GM23338 (cell line): Measurements from ENCODE around the gene HINT1. TPM values are rescaled to one million over a fixed set of nuclear protein-coding genes. Genes with fewer than 3 reads are reported as not detected.
A peak's percentile ranks its signal among the peaks of the same experiment; 100 is the strongest.

Source experiments
- ATAC-seq: fragments of 200-7000 bp; cut with Tn5 transposase; 3 replicates; pipeline ENCODE4 v1.9.1; 2020
- DNase-seq: peaks from one replicate; pipeline ENCODE4 v3.0.0-alpha.2; 2015; ENCODE audit warnings: low spot score
- H2AFZ ChIP-seq: fragments of 200-600 bp; sonication (generic); 2 replicates; pipeline ENCODE4 v1.8.0; 2016; ENCODE audit warnings: antibody characterized with exemption, mild to moderate bottlenecking, moderate library complexity
- H3F3A ChIP-seq: fragments of 200-600 bp; sonication (generic); replicated peaks from 2 replicates; pipeline ENCODE4 v1.8.0; 2017; ENCODE audit warnings: antibody characterized with exemption, mixed run types, low read depth
- H3K27ac ChIP-seq: fragments of 200-600 bp; sonication (generic); 2 replicates; pipeline ENCODE4 v1.6.1; 2016; ENCODE audit warnings: low read depth
- H3K27me3 ChIP-seq: fragments of 200-600 bp; sonication (generic); 2 replicates; pipeline ENCODE4 v1.8.0; 2016; ENCODE audit warnings: mild to moderate bottlenecking, mixed run types, moderate library complexity; ENCODE audit not compliant: insufficient read depth
- H3K36me3 ChIP-seq: fragments of 200-600 bp; sonication (generic); 2 replicates; pipeline ENCODE4 v1.8.0; 2016; ENCODE audit warnings: mild to moderate bottlenecking; ENCODE audit not compliant: insufficient read depth
- H3K4me1 ChIP-seq: fragments of 200-600 bp; sonication (generic); 2 replicates; pipeline ENCODE4 v1.8.0; 2016; ENCODE audit warnings: mild to moderate bottlenecking, moderate library complexity; ENCODE audit not compliant: insufficient read depth
- H3K4me2 ChIP-seq: fragments of 200-600 bp; sonication (generic); 2 replicates; pipeline ENCODE4 v1.7.1; 2017; ENCODE audit warnings: mixed run types
- H3K4me3 ChIP-seq: fragments of 200-600 bp; sonication (generic); 2 replicates; pipeline ENCODE4 v1.6.1; 2016; ENCODE audit warnings: mixed run types
- H3K79me2 ChIP-seq: fragments of 200-600 bp; sonication (generic); replicated peaks from 2 replicates; pipeline ENCODE4 v1.8.0; 2017; ENCODE audit warnings: mild to moderate bottlenecking; ENCODE audit not compliant: insufficient read depth
- H3K9me2 ChIP-seq: fragments of 200-600 bp; sonication (generic); 2 replicates; pipeline ENCODE4 v1.8.0; 2017; ENCODE audit not compliant: insufficient read depth
- H4K20me1 ChIP-seq: fragments of 200-600 bp; sonication (generic); replicated peaks from 2 replicates; pipeline ENCODE4 v1.8.0; 2017; ENCODE audit warnings: mild to moderate bottlenecking; ENCODE audit not compliant: insufficient read depth
- H3K27ac Mint-ChIP-seq: 2 replicates; pipeline ENCODE4 v1.8.0; 2020; ENCODE audit warnings: inconsistent platforms, mild to moderate bottlenecking, moderate library complexity, mixed read lengths
- H3K27me3 Mint-ChIP-seq: 3 replicates; pipeline ENCODE4 v1.8.0; 2022; ENCODE audit warnings: low read depth, mild to moderate bottlenecking, moderate library complexity, mixed read lengths, inconsistent platforms; ENCODE audit not compliant: insufficient read depth, poor library complexity
- H3K36me3 Mint-ChIP-seq: 3 replicates; pipeline ENCODE4 v1.8.0; 2021; ENCODE audit warnings: low read depth, mild to moderate bottlenecking, inconsistent platforms, moderate library complexity, mixed read lengths
- H3K4me1 Mint-ChIP-seq: 3 replicates; pipeline ENCODE4 v1.8.0; 2020; ENCODE audit warnings: mild to moderate bottlenecking, inconsistent platforms, mixed read lengths
- H3K4me3 Mint-ChIP-seq: 3 replicates; pipeline ENCODE4 v1.8.0; 2021; ENCODE audit warnings: moderate library complexity, mild to moderate bottlenecking, inconsistent platforms, mixed read lengths
- H3K9me3 Mint-ChIP-seq: 3 replicates; pipeline ENCODE4 v1.8.0; 2020; ENCODE audit warnings: moderate library complexity, mild to moderate bottlenecking, inconsistent platforms, mixed read lengths
- CREB1 ChIP-seq: fragments of 250-450 bp; sonication (Bioruptor Pico); IDR thresholded peaks from 2 replicates; pipeline ENCODE4 v1.5.0; 2020; ENCODE audit warnings: low read depth, mild to moderate bottlenecking, moderate library complexity
- EZH2 ChIP-seq: fragments of 200-600 bp; sonication (generic); IDR thresholded peaks from one replicate; pipeline ENCODE4 v1.8.0; 2017; ENCODE audit warnings: antibody characterized with exemption, mild to moderate bottlenecking, low read depth; ENCODE audit not compliant: unreplicated experiment
- EZH2phosphoT487 ChIP-seq: fragments of 200-600 bp; sonication (generic); IDR thresholded peaks from one replicate; pipeline ENCODE4 v1.8.1; 2018; ENCODE audit warnings: antibody characterized with exemption; ENCODE audit not compliant: unreplicated experiment
- JUNB ChIP-seq: IDR thresholded peaks from one replicate; pipeline ENCODE4 v1.6.1; 2016; ENCODE audit warnings: antibody characterized with exemption; ENCODE audit not compliant: unreplicated experiment
- NANOG ChIP-seq: IDR thresholded peaks from 2 replicates; pipeline ENCODE4 v1.6.1; 2016; ENCODE audit warnings: antibody characterized with exemption, borderline replicate concordance
- POLR2AphosphoS5 ChIP-seq: IDR thresholded peaks from 2 replicates; pipeline ENCODE4 v1.6.1; 2016; ENCODE audit warnings: antibody characterized with exemption, low read depth
- REST ChIP-seq: IDR thresholded peaks from one replicate; pipeline ENCODE4 v1.6.1; 2018; ENCODE audit warnings: antibody characterized with exemption; ENCODE audit not compliant: unreplicated experiment
- STAT1 ChIP-seq: IDR thresholded peaks from one replicate; pipeline ENCODE4 v1.6.1; 2016; ENCODE audit warnings: antibody characterized with exemption; ENCODE audit not compliant: unreplicated experiment
- polyA plus RNA-seq: library from polyadenylated mRNA; unstranded; fragments of >200 nt; fragmentation: Nextera tagmentation; extraction: Ambion mirVana; gene quantifications from 2 replicates; pipeline ENCODE4 v1.2.1, GENCODE V29; 2016
- total RNA-seq: library from RNA; depleted of rRNA; stranded (reverse); fragments of >200 nt; shearing (Covaris generic); gene quantifications from 2 replicates; pipeline ENCODE4 v1.2.3, GENCODE V29; 2014
- TF ChIP-seq, protein P1 (sequence below): fragments of 250-450 bp; sonication (Bioruptor Pico); IDR thresholded peaks from 2 replicates; pipeline ENCODE4 v1.5.0; 2020; ENCODE audit warnings: mild to moderate bottlenecking, moderate library complexity

The HINT1 gene
- total and polyA plus RNA-seq, 2 experiments from 2014 or later = 171 to 687 TPM

DNA sequence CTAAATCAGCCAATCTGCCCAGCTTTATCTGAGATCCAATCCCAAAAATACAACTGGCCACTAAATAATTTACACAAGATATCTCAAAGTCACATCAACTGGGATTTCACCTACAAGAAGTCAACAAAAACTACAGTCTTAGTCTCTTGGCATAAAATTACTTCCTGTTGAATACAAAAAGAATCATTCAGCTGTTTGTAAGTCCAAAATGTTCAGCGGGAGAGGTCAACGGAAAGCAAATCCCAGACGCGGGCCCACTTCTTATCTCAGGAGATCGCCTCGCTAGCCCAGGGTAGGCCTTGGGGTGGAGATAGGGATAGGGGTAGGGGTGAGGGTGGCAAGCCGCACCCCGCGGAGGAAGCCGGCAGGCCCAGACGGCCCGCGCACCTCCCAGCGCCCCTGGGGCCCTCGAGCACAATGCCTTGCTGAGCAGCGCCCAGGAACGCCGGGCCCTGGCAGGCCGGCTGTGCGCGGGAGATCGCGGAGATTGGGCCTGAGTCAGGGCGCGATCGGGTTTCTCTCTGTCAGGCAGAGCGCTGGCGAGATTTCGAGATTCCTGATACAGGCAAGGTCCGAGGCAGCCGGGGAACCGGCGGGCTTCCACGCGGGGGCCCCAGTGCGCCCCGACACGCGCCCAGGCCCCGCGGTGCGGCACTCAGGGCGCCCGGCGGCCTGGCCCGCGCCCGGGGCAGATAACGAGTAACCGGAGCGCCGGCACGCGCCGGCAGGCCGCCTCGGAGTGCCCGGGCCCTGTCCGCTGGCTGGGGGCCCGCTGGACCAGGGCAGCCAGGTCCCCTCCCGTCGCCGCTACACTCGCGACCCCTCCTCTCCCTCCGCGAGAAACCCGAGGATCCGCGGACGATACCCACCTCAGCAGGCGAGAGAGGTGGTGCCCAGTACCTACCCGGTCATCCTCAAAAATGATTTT lies 601 bp downstream of the HINT1 start:
- Mint-ChIP-seq H3K27me3 (peaks cover 12% of the 10 kb centered on the region), H3K4me3 (peak overlapping the region; percentile 99)
- H3K79me2 ChIP-seq = peaks cover 43% of the 10 kb centered on the region

DNA sequence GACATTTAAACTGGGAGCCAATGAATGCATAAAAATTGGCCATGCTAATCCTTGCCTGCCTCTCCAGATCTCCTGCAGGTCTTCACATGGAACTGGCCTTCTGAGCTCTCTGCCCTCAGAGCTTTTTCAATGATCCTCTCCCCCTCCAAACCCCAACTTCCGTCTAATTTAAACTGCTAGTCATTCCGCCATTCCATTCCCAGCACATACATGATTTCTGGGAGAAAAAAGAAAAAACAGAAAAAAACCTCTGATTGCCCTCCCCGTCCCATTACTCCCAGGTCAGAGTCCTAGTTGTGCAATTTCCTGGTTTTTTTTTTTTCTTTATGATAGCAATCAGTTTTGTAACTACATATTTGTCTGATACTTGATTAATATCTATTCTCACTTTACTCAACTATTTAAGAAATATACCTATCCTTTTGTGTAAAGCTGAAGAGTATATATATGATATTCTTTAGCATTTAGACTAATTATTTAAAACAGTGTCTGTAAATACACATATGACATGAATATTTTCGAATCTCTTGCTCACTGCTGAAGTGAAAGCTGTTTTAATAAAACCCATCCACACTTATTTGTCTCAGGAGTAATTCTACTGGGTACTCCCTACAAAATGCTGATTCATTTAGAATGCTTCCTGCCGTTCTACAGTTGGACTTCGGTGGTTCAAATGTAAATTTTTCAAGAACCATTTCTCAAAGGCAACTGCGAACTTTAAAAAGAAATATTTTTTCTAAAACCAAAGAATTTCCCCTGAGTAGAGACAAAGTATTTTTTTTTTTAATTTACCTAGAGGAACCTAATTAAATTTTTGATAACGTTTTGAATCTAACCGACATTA lies 1.6 kb downstream of the HINT1 start:
- Histone ChIP-seq H3K4me1 (peaks cover 13% of the 10 kb centered on the region), H3K4me2 (peak overlapping the region; percentile 86), H3K27ac (peak overlapping the region; percentile 87; the same call in 1 of the 2 replicates), H3K79me2 (peaks cover 43% of the 10 kb centered on the region), H4K20me1 (peaks cover 9% of the 10 kb centered on the region; the same call in 1 of the 2 replicates), H3K36me3 (peaks cover 37% of the 10 kb centered on the region), H3K27me3 (no peaks in the 10 kb centered on the region), H3F3A (no peaks in the 10 kb centered on the region), H2AFZ (no peak overlapping the region), H3K9me2 (no peaks in the 10 kb centered on the region), H3K4me3 (peak overlapping the region; percentile 84)
- Mint-ChIP-seq H3K27me3 (peaks cover 12% of the 10 kb centered on the region), H3K36me3 (peaks cover 57% of the 10 kb centered on the region), H3K4me1 (peaks cover 24% of the 10 kb centered on the region), H3K27ac (peak overlapping the region; percentile 98), H3K4me3 (peak overlapping the region; percentile 99), H3K9me3 (no peaks in the 10 kb centered on the region)
- ATAC-seq (no peak), DNase-seq (no peak)
- no peak for TF ChIP-seq CREB1 (CRISPR knock-in tag)
- TF ChIP-seq REST = no peak
- TF ChIP-seq, protein P1, sequence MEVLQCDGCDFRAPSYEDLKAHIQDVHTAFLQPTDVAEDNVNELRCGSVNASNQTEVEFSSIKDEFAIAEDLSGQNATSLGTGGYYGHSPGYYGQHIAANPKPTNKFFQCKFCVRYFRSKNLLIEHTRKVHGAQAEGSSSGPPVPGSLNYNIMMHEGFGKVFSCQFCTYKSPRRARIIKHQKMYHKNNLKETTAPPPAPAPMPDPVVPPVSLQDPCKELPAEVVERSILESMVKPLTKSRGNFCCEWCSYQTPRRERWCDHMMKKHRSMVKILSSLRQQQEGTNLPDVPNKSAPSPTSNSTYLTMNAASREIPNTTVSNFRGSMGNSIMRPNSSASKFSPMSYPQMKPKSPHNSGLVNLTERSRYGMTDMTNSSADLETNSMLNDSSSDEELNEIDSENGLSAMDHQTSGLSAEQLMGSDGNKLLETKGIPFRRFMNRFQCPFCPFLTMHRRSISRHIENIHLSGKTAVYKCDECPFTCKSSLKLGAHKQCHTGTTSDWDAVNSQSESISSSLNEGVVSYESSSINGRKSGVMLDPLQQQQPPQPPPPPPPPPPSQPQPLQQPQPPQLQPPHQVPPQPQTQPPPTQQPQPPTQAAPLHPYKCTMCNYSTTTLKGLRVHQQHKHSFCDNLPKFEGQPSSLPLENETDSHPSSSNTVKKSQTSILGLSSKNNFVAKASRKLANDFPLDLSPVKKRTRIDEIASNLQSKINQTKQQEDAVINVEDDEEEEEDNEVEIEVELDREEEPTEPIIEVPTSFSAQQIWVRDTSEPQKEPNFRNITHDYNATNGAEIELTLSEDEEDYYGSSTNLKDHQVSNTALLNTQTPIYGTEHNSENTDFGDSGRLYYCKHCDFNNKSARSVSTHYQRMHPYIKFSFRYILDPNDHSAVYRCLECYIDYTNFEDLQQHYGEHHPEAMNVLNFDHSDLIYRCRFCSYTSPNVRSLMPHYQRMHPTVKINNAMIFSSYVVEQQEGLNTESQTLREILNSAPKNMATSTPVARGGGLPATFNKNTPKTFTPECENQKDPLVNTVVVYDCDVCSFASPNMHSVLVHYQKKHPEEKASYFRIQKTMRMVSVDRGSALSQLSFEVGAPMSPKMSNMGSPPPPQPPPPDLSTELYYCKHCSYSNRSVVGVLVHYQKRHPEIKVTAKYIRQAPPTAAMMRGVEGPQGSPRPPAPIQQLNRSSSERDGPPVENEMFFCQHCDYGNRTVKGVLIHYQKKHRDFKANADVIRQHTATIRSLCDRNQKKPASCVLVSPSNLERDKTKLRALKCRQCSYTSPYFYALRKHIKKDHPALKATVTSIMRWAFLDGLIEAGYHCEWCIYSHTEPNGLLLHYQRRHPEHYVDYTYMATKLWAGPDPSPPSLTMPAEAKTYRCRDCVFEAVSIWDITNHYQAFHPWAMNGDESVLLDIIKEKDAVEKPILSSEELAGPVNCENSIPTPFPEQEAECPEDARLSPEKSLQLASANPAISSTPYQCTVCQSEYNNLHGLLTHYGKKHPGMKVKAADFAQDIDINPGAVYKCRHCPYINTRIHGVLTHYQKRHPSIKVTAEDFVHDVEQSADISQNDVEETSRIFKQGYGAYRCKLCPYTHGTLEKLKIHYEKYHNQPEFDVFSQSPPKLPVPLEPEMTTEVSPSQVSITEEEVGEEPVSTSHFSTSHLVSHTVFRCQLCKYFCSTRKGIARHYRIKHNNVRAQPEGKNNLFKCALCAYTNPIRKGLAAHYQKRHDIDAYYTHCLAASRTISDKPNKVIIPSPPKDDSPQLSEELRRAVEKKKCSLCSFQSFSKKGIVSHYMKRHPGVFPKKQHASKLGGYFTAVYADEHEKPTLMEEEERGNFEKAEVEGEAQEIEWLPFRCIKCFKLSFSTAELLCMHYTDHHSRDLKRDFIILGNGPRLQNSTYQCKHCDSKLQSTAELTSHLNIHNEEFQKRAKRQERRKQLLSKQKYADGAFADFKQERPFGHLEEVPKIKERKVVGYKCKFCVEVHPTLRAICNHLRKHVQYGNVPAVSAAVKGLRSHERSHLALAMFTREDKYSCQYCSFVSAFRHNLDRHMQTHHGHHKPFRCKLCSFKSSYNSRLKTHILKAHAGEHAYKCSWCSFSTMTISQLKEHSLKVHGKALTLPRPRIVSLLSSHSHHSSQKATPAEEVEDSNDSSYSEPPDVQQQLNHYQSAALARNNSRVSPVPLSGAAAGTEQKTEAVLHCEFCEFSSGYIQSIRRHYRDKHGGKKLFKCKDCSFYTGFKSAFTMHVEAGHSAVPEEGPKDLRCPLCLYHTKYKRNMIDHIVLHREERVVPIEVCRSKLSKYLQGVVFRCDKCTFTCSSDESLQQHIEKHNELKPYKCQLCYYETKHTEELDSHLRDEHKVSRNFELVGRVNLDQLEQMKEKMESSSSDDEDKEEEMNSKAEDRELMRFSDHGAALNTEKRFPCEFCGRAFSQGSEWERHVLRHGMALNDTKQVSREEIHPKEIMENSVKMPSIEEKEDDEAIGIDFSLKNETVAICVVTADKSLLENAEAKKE = no peak

More for the DNA sequence above, 601 bp downstream of the HINT1 start:
- peak; percentile 82 for ATAC-seq
- H3K4me1 Mint-ChIP-seq = peaks cover 24% of the 10 kb centered on the region
- Histone ChIP-seq H3K27ac (peak overlapping the region; percentile 87), H4K20me1 (peaks cover 9% of the 10 kb centered on the region; the same call in 1 of the 2 replicates), H3K4me2 (peak overlapping the region; percentile 86), H3F3A (no peaks in the 10 kb centered on the region), H3K27me3 (no peaks in the 10 kb centered on the region), H3K36me3 (peaks cover 30% of the 10 kb centered on the region), H3K9me2 (no peaks in the 10 kb centered on the region), H3K4me1 (peaks cover 13% of the 10 kb centered on the region), H3K4me3 (peak overlapping the region; percentile 84), H2AFZ (peak overlapping the region; percentile 74)
- H3K9me3 Mint-ChIP-seq = no peaks in the 10 kb centered on the region
- TF ChIP-seq POLR2AphosphoS5 (no peak), EZH2phosphoT487 (no peak), CREB1 (CRISPR knock-in tag) (no peak), JUNB (no peak), EZH2 (no peak), STAT1 (no peak), NANOG (no peak)
- H3K36me3 Mint-ChIP-seq = peaks cover 48% of the 10 kb centered on the region
- peak; percentile 75 for DNase-seq
- H3K27ac Mint-ChIP-seq = peak overlapping the region; percentile 98
